Stimulated activated CD4-positive, alpha-beta T cell treated with anti-CD3 and anti-CD28 coated beads, TNF-alpha, amount 100 ng/mL, for 24 hours (primary cell): Measurements from ENCODE around the gene VIT.

Experiments used
- DNase-seq, 3 experiments: peaks; one replicate each; pipeline ENCODE4 v3.0.0-alpha.2; 2020; ENCODE audit warnings: low read depth in 3 of 3

The VIT gene

GRCh38 chr2:36710858-36711515 lies 14.5 kb downstream of the VIT start:
- no peak for DNase-seq

DNA sequence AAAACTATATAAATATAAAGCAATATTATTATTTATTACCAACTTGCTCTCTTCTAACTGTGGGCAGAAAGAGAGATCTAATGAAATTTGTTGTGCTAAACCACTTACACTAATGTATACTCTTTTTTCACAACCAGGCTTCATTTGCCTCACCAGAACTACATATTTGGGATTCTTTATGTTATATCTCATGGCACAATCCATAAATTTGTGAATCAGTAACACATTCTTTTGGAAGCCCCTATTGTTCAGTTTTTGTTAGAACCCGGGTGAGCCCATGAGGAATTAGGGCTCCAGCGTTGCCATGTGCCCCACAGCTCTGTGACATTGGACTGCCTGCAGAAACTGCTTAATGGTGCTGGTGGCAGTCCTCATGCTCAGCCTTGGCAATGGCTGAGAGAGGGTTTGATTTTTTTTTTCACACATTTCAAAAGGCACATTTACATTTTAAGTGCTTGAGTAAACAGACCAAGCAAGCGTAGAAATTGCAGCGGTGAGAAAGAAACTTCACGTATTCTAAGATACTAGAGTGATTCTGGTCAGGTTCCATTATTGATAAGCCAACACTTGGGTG lies 15.3 kb downstream of the VIT start:
- DNase-seq, result no peak

GRCh38 chr2:36713310-36713709 lies 16.8 kb downstream of the VIT start:
- no peak for DNase-seq

DNA sequence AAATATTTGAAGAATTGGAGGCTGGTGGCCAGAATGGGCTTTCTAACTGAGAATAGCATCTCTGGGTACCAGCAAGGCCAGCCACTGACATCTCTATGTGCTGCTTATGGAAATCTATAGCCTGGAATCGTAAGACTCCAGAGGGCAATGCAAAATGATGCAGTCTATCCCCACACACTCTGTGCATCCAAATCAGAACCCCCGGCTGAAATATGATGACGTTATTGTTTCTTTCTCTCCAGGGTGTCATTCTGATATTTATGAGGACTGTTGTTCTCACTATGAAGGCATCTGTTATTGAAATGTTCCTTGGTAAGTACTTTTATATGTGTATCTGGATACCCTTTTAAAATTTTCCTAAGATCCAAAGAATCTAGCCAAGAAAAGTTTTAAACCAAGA lies 19.6 kb downstream of the VIT start:
- no peak for DNase-seq

DNA sequence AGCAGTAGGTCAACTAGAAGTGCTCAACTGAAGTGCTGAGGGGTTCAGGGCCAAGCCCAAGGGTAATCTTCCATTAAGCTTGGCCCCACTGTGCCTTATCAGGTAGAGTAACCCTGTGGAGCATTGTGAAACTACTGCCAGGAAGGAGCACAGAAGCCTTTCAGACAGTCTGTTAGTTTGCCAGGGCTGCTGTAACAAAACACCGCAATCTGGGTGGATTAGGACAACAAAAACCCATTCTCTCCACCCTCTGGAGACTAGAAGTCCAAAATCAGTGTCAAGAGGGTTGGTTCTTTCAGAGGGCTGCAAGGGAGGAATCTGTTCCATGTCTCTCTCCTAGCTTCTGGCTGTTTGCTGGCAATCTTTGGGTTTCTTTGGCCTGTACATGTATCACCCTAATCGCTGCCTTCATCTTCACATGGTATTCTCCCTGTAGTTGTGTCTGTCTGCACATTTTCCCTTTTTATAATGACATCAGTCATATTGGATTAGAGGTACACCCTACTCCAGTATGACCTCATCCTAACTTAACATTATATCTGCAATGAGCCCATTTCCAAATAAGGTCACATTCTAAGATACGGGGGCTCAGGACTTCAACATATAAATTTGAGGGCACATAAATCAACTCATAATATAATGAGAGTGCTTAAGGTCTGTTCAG lies 21.2 kb downstream of the VIT start:
- no peak for DNase-seq

DNA sequence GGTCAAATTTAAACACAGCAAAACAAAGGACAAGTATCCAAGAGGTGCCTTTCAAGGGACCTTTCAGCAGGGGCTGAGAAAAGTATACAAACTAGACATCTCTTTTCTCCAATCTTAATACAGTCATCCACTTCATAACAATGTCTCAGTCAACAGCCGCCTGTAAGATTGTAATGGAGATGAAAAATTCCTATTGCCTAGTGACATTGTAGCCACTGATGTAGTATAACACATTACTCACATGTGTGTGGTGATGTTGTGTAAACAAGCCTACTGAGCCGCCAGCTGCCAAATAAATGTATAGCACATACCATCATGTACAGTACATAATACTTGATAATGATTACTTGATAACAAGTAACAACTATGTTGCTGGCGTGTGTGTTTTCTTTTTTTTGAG lies 31.0 kb downstream of the VIT start:
- no peak for DNase-seq

GRCh38 chr2:36729067-36729466 lies 32.6 kb downstream of the VIT start:
- DNase-seq, result no peak

GRCh38 chr2:36731941-36732672 lies 35.6 kb downstream of the VIT start:
- no peak for DNase-seq

- no peak for DNase-seq
These were observed 36.1 kb downstream of the VIT start for GRCh38 chr2:36732673-36733036.

DNA sequence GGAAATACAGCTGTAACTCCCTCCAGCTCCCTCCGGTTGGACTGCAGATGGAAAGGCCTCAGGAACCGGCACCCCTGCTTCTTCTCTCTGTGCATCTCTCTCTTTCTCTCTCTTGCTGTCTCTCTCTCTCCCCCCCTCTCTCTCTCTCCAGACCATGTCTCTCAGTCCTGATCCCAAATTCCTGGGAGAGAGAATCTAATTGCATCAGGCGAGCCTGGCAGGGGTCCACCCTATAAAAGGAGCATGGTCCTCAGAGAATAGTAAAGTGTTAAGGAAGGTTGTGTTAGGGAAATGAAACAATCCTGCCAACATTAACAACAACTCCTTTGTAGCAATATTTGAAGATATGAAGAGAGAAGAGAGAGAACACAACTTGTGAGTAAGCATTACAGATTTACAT lies 36.7 kb downstream of the VIT start:
- no peak for DNase-seq

- DNase-seq, result no peak
These were observed 37.8 kb downstream of the VIT start for GRCh38 chr2:36734304-36734703.

DNA sequence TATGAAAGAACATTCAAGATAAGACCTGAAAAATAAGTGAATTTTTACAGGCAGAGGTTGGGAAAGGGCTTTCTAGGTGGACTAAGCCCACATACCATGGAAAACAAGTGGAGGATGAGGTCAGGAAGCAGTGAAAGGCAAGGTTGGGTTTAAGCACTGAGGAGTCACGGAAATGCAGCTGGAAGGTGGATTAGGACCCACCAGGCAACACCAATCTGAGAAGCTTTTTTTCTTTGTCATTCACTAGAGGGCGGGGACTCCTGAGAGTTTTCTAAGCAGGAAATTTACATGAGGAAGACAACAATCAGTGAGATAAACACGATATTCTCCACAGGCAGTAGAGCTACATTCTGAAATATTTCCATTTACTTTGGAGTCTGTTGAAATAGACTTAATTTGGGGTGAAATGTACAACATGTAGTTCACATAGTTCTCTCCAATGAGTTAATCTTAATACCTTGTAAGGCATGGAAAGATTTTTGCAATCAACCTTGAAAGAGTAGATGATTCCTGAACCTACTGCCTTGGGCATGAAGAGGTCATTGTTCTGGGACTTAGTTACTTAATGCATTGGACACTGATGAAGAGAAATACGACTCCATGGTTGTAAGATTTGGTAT lies 40.7 kb downstream of the VIT start:
- DNase-seq, result no peak

DNA sequence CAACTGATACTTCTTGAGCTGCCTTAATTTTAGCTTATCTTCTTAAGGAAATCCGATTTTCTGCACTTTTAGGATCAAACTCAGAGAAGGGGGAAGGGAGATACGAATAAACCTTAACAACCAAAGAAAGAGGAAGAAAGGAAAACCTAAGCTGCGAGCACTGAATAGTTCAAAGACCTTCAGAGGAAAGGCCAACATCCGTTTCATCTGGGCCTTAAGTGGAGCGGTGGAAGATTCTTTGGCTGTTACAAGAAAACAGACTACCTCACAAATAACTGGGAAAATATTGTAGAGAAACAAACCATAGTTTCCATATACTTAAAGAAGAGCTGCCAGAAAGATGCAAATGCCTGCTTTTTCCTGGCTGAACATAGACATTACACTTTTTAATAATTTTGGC lies 43.6 kb downstream of the VIT start:
- DNase-seq, result no peak

GRCh38 chr2:36741188-36741837 lies 44.8 kb downstream of the VIT start:
- no peak for DNase-seq

GRCh38 chr2:36743954-36744353 lies 47.4 kb downstream of the VIT start:
- no peak for DNase-seq

- DNase-seq, result no peak
These were observed 51.7 kb downstream of the VIT start for GRCh38 chr2:36748166-36748565.

GRCh38 chr2:36750101-36750500 lies 53.6 kb downstream of the VIT start:
- no peak for DNase-seq

GRCh38 chr2:36753706-36754221 lies 57.3 kb downstream of the VIT start:
- DNase-seq, result no peak

DNA sequence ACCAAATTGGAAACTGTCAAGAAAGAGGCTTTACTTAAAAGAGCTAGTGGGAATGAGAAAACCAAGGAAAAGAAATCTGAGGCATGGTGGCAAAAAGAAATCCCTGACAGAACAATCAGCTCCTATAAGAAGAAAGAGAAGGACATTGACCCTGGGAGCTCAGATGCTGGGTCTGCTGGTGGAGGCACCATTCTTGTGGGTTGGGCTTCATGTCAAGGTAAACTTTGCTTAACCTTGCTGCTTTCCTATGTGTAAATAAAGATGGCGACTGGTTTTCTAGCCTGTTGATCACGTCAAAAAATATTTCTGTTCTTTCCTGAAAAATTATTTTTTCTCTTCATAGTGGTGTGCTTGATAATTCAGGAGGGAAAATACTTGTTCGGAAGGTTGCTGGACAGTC lies 58.1 kb downstream of the VIT start:
- DNase-seq, result no peak

- no peak for DNase-seq
These were observed 59.9 kb downstream of the VIT start for GRCh38 chr2:36756438-36756837.

DNA sequence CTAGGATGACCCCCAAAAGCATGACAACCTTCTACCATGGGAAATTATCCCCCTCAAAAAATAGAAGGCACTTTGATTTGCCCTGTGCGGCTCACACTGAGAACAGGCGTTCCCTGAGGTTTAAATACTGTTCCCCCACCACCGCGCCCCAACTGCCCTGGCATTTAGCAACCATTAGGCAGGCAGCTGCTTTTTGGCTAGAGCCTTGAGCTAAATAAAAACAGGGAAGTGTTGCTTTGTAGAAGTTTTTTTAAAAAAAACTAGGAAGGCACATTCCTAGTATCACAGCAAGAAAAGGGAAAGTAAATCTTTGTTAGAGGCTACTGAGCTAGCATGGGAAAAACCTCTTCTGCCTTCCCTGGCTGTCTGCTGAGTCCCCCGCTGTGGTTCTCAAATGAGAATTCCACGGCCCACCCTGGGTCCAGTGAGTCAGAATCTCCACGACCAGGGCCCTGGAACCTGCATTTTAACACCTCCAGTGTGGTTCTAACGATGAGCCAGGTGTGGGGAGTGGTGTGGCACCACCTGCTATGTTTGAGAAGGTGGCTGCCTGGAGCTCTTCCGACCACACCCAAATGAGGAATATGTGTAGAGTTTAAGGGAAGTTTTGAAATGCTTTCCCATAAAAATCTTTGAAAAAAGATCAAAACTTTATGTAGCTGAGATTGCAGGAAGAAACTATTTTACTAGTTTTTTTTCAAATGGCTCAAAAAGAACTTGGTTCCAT lies 66.4 kb downstream of the VIT start:
- DNase-seq, result no peak
